ENCODE results near the gene SDC1.

DNA sequence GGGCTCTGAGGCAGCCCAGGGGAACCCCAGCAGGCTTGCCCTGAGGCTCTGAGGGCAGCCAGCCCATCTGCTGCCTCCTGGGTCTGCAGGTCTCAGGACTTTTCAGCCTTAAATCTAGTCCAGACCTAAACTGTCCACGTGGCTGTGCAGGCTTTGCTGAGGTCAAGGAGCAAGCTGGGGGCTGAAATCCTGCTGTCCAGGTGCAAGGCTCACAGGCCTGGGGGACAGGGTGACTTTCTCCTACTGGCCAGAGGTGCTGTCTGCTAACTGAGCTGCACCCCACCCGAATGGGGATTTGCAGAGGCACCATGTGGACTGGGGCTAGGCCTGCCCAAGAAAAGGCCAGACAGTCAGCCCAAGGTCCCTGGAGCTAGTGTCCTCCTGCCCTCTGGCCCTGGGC lies 32.1 kb downstream of the SDC1 start:
- TF ChIP-seq, protein P1, sequence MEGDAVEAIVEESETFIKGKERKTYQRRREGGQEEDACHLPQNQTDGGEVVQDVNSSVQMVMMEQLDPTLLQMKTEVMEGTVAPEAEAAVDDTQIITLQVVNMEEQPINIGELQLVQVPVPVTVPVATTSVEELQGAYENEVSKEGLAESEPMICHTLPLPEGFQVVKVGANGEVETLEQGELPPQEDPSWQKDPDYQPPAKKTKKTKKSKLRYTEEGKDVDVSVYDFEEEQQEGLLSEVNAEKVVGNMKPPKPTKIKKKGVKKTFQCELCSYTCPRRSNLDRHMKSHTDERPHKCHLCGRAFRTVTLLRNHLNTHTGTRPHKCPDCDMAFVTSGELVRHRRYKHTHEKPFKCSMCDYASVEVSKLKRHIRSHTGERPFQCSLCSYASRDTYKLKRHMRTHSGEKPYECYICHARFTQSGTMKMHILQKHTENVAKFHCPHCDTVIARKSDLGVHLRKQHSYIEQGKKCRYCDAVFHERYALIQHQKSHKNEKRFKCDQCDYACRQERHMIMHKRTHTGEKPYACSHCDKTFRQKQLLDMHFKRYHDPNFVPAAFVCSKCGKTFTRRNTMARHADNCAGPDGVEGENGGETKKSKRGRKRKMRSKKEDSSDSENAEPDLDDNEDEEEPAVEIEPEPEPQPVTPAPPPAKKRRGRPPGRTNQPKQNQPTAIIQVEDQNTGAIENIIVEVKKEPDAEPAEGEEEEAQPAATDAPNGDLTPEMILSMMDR (conservative IDR thresholded peaks at IDR 0.05): no peak
- no peak for TF ChIP-seq ZFX (IDR thresholded peaks at IDR 0.05)

Data from C4-2B (cell line).